Activated CD8-positive, alpha-beta T cell treated with anti-CD3 and anti-CD28 coated beads for 36 hours (primary cell): Measurements from ENCODE around the gene LIX1L. TPM values are rescaled to one million over a fixed set of nuclear protein-coding genes. Genes with fewer than 3 reads are reported as not detected.

Experiments
- ATAC-seq: fragments of 200-7000 bp; cut with Tn5 transposase; one replicate; pipeline ENCODE4 v1.10.0; 2021; ENCODE audit warnings: mild to moderate bottlenecking, moderate library complexity
- CTCF ChIA-PET: fragments of 350-600 bp; sonication (Branson Sonifier 250); formaldehyde crosslinking; loops from one replicate; lab custom pipeline; 2021; ENCODE audit warnings: antibody characterized with exemption; lab: Charles Lee
- POLR2A ChIA-PET: fragments of 350-600 bp; sonication (Branson Sonifier 250); formaldehyde crosslinking; loops from one replicate; lab custom pipeline; 2021; ENCODE audit warnings: antibody characterized with exemption; lab: Charles Lee
- DNase-seq: peaks from one replicate; pipeline ENCODE4 v3.0.0-alpha.2; 2020
- H3K27ac Mint-ChIP-seq: one replicate; pipeline ENCODE4 v1.8.0; 2021; ENCODE audit warnings: mild to moderate bottlenecking, mixed read lengths
- H3K27me3 Mint-ChIP-seq: one replicate; pipeline ENCODE4 v1.8.0; 2021; ENCODE audit warnings: mixed read lengths
- H3K36me3 Mint-ChIP-seq: one replicate; pipeline ENCODE4 v1.8.0; 2021; ENCODE audit warnings: low read depth, mixed read lengths
- H3K4me1 Mint-ChIP-seq: one replicate; pipeline ENCODE4 v1.8.0; 2021; ENCODE audit warnings: low read depth, mixed read lengths
- H3K4me3 Mint-ChIP-seq: one replicate; pipeline ENCODE4 v1.8.0; 2021; ENCODE audit warnings: mild to moderate bottlenecking, moderate library complexity, mixed read lengths
- H3K9me3 Mint-ChIP-seq: one replicate; pipeline ENCODE4 v1.8.0; 2021; ENCODE audit warnings: mixed read lengths
- intact Hi-C: fragments of 100-400 bp; cut with micrococcal nuclease; formaldehyde crosslinking; loops from one replicate; pipeline ENCODE4 v1.10.0; 2022
- total RNA-seq, 2 experiments: library from RNA; stranded (reverse); gene quantifications; one replicate each; pipeline ENCODE4 v1.2.3, GENCODE V29; 2021
- TF ChIP-seq, protein P1 (sequence below): fragments of 200-600 bp; IDR thresholded peaks from one replicate; pipeline ENCODE4 v1.8.0; 2022; ENCODE audit warnings: antibody characterized with exemption, mild to moderate bottlenecking

Gene LIX1L
- total RNA-seq, 2 experiments from 2014 or later, result 41.5 to 43.6 TPM

DNA sequence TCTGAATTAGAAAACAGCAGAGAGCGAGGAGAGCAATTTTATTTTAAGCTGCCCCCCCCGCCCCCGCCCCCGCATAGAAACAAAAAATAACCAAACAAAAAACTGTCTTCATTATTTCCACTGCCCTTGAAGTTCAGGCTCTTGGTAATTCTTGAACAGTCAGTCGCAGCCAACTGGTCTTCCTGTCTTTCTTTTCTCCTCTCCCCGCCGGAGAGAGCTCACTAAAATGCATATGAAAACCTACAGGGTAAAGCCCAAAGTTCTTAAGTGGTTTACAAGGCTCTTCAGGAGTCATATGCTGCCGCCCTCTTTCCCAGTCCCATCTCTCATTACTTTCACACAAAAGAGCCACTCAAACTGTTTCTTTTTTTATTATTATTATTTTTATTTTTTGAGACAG lies 71.0 kb downstream of the LIX1L start:
- ChIA-PET POLR2A (interaction anchor here (1.0 kb wide), 1 partner anchor 69 kb away, joined by 3 read pairs; no protein-coding TSS in a partner anchor), CTCF (interaction anchor here (0.8 to 10.2 kb wide), 3 partner anchors 8 to 70 kb away, joined by 3 to 91 read pairs (median 3); partner anchors contain the start of gene NUDT17)
- H3K9me3 Mint-ChIP-seq, result no peaks in the 10 kb centered on the region
- no peak for ATAC-seq
- peaks cover 17% of the 10 kb centered on the region for H3K4me1 Mint-ChIP-seq
- H3K27me3 Mint-ChIP-seq, result peaks cover 18% of the 10 kb centered on the region
- no peak overlapping the region for H3K27ac Mint-ChIP-seq
- H3K36me3 Mint-ChIP-seq, result no peaks in the 10 kb centered on the region
- peak overlapping the region; percentile 54 for H3K4me3 Mint-ChIP-seq
- TF ChIP-seq, protein P1, sequence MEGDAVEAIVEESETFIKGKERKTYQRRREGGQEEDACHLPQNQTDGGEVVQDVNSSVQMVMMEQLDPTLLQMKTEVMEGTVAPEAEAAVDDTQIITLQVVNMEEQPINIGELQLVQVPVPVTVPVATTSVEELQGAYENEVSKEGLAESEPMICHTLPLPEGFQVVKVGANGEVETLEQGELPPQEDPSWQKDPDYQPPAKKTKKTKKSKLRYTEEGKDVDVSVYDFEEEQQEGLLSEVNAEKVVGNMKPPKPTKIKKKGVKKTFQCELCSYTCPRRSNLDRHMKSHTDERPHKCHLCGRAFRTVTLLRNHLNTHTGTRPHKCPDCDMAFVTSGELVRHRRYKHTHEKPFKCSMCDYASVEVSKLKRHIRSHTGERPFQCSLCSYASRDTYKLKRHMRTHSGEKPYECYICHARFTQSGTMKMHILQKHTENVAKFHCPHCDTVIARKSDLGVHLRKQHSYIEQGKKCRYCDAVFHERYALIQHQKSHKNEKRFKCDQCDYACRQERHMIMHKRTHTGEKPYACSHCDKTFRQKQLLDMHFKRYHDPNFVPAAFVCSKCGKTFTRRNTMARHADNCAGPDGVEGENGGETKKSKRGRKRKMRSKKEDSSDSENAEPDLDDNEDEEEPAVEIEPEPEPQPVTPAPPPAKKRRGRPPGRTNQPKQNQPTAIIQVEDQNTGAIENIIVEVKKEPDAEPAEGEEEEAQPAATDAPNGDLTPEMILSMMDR, result no peak
- intact Hi-C loops, result no loop called here
- no peak for DNase-seq

DNA sequence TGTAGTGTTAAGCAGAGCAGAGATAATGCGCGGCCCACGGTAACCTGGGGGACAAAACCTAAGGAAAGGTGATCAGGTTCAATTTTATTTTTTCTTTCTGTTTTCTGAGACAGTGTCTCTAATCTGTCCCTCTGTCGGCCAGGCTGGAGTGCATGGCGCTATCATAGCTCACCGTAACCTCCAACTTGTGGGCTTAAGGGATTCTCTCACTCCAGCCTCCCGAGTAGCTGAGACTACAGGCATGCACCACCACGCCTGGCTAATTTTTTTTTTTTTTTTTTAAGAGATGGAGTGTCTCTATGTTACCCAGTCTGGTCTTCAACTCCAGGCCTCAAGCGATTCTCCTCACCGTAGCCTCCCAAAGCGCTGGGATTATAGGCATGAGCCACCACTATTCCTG lies 71.4 kb downstream of the LIX1L start:
- Mint-ChIP-seq H3K4me1 (peaks cover 17% of the 10 kb centered on the region), H3K27ac (no peak overlapping the region), H3K9me3 (no peaks in the 10 kb centered on the region), H3K4me3 (peak overlapping the region; percentile 74), H3K27me3 (peaks cover 18% of the 10 kb centered on the region), H3K36me3 (no peaks in the 10 kb centered on the region)
- ChIA-PET POLR2A (interaction anchor here (1.0 to 1.1 kb wide), 2 partner anchors 14 to 69 kb away, joined by 3 read pairs; no protein-coding TSS in a partner anchor), CTCF (interaction anchor here (0.8 to 10.2 kb wide), 3 partner anchors 9 to 40 kb away, joined by 3 to 91 read pairs (median 7); partner anchors contain the start of gene NUDT17)
- DNase-seq (no peak), ATAC-seq (no peak)
- intact Hi-C loops, result no loop called here
- TF ChIP-seq, protein P1, result no peak

DNA sequence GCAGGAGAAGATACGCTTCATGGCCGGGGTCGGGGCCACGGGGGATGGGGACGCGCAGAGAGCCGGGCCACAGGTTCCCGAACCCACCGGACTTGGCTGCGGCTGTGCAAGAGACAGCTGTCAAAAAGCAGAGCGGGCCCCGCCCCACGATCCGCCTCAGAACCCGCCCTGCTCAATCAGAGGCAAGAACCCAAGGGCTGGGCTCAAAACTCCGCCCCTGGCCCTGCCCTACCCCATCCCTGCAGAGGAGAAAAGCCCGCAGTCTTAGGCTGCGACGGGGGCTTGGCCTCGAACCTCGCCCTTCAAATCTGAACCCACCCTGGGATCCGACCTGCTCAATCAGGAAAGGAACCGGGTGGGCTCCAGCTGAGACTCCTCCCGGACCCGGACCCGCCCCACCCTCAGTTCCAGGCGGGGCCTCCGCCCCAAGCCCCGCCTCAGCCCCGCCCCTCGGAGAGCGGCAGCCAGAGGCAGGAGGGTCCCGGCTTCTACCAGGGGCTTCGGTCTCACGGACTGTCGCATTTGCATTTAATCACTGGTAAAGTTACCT lies 72.0 kb downstream of the LIX1L start, which contains the start of gene ANKRD35:
Gene ANKRD35, minus strand, starts transcription at position 129 of the 550 bp plus-strand sequence. Its CDS starts 108 bp downstream, at position 21.
- CTCF ChIA-PET, result interaction anchor here (1.0 to 10.2 kb wide), 5 partner anchors 14 to 39 kb away, joined by 3 to 91 read pairs (median 7); partner anchors contain the start of genes ITGA10, NUDT17 and PIAS3
- Mint-ChIP-seq H3K27me3 (peaks cover 20% of the 10 kb centered on the region), H3K36me3 (no peaks in the 10 kb centered on the region), H3K4me3 (peak within 1 kb of the TSS; percentile 74), H3K4me1 (peaks cover 17% of the 10 kb centered on the region), H3K9me3 (no peaks in the 10 kb centered on the region), H3K27ac (no peak within 1 kb of the TSS)
- intact Hi-C loops, result no loop called here
- DNase-seq (peak; percentile 95), ATAC-seq (peak; percentile 99)
- TF ChIP-seq, protein P1, result no peak
- POLR2A ChIA-PET, result interaction anchor here (0.5 to 1.1 kb wide), 5 partner anchors 14 to 92 kb away, joined by 3 read pairs; no protein-coding TSS in a partner anchor

DNA sequence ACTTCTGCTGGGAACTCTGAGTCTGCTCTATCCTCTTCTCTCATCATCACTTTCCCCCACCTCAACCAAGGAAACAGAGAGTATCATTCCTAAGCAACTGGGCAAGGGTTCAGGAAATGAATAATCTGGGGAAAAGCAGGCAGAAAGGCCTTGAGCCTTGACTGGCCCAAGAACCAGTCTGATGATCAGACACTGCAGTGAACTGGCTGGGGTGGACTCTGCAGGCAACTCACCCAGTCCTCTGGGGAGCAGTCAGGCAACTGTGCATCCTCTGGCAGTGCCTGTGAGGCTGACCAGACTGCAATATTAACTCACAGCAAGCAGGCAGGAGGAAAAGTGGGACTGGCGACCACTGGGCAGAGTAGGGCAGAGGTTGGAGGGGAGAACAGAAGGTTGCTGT lies 73.1 kb downstream of the LIX1L start:
- intact Hi-C loops, result no loop called here
- no peaks in the 10 kb centered on the region for H3K36me3 Mint-ChIP-seq
- H3K4me3 Mint-ChIP-seq, result peak overlapping the region; percentile 74
- H3K27me3 Mint-ChIP-seq, result peaks cover 20% of the 10 kb centered on the region
- no peak for DNase-seq
- no peaks in the 10 kb centered on the region for H3K9me3 Mint-ChIP-seq
- CTCF ChIA-PET, result interaction anchor here (1.1 to 10.2 kb wide), 5 partner anchors 25 to 93 kb away, joined by 4 to 91 read pairs (median 7); partner anchors contain the start of genes ITGA10, NUDT17 and PIAS3
- peaks cover 17% of the 10 kb centered on the region for H3K4me1 Mint-ChIP-seq
- POLR2A ChIA-PET, result interaction anchor here (1.6 kb wide), 1 partner anchor 167 kb away, joined by 5 read pairs; no protein-coding TSS in a partner anchor
- TF ChIP-seq, protein P1, result no peak
- H3K27ac Mint-ChIP-seq, result no peak overlapping the region
- no peak for ATAC-seq

Other genes with a start within 250 kb of the LIX1L start
- gene CD160, start 238.5 kb downstream of the LIX1L start, total RNA-seq, result 10 to 100 TPM; 13.6 to 16.9 TPM
- gene RNF115, start 133.9 kb downstream of the LIX1L start, total RNA-seq, result 10 to 100 TPM; 12.6 to 13.1 TPM
- gene POLR3C, start 133.8 kb downstream of the LIX1L start, total RNA-seq, result 10 to 100 TPM; 38.2 to 39.4 TPM
- gene NUDT17, start 112.4 kb downstream of the LIX1L start, total RNA-seq, result 1 to 10 TPM; 3.0 to 3.3 TPM
- gene PIAS3, start 98.9 kb downstream of the LIX1L start, total RNA-seq, result 10 to 100 TPM; 17.9 to 18.9 TPM
- under 1 TPM; 0.54 to 0.59 TPM for gene ANKRD35, start 72.2 kb downstream of the LIX1L start, total RNA-seq
- gene ITGA10, start 48.0 kb downstream of the LIX1L start, total RNA-seq, result 1 to 10 TPM; 1.3 to 1.4 TPM
- gene PEX11B, start 39.3 kb downstream of the LIX1L start, total RNA-seq, result 10 to 100 TPM; 25.8 to 26.3 TPM
- 100 to 1,000 TPM; 261 to 269 TPM for gene RBM8A, start 30.5 kb downstream of the LIX1L start, total RNA-seq
- gene ANKRD34A, start 6.6 kb upstream of the LIX1L start, total RNA-seq, result 1 to 10 TPM; 6.6 to 7.7 TPM
- 10 to 100 TPM; 22.3 to 23.3 TPM for gene POLR3GL, start 6.7 kb upstream of the LIX1L start, total RNA-seq
- 100 to 1,000 TPM; 130 to 134 TPM for gene TXNIP, start 38.6 kb upstream of the LIX1L start, total RNA-seq
- not detected for gene HJV, start 63.7 kb upstream of the LIX1L start, total RNA-seq
- gene NBPF10, start 186.8 kb upstream of the LIX1L start, total RNA-seq, result 1 to 10 TPM; 1.5 to 1.6 TPM